Esophagus (tissue), 2 donors: ENCODE data around the gene ZNF430. TPM values are rescaled to one million over a fixed set of nuclear protein-coding genes. Genes with fewer than 3 reads are reported as not detected.

ENCODE experiments used
- H3K27ac ChIP-seq, 2 donors: one replicate each; pipeline ENCODE4 v1.5.1; 2013; ENCODE audit warnings: low read depth in 2 of 2, mild to moderate bottlenecking in 2 of 2, inconsistent platforms in 1 of 2, low read length in 1 of 2, moderate library complexity in 1 of 2
- H3K27me3 ChIP-seq, 2 donors: one replicate each; pipeline ENCODE4 v1.6.1; 2013; ENCODE audit warnings: low read length in 2 of 2, control low read depth in 1 of 2, mild to moderate bottlenecking in 1 of 2; ENCODE audit not compliant: insufficient read depth in 2 of 2, control insufficient read depth in 1 of 2
- H3K36me3 ChIP-seq, 2 donors: one replicate each; pipeline ENCODE4 v1.6.1; 2013; ENCODE audit warnings: low read length in 1 of 2; ENCODE audit not compliant: control insufficient read depth in 2 of 2, insufficient read depth in 2 of 2
- H3K4me1 ChIP-seq, 2 donors: one replicate each; pipeline ENCODE4 v1.6.1; 2013; ENCODE audit warnings: low read length in 1 of 2; ENCODE audit not compliant: control insufficient read depth in 2 of 2, insufficient read depth in 2 of 2
- H3K4me3 ChIP-seq, 2 donors: one replicate each; pipeline ENCODE4 v1.5.1; 2013; ENCODE audit warnings: low read length in 2 of 2, mild to moderate bottlenecking in 2 of 2, low read depth in 1 of 2, moderate library complexity in 1 of 2
- H3K9me3 ChIP-seq, 2 donors: one replicate each; pipeline ENCODE4 v1.6.1; 2013; ENCODE audit warnings: mild to moderate bottlenecking in 2 of 2, low read depth in 1 of 2, low read length in 1 of 2, moderate library complexity in 1 of 2; ENCODE audit not compliant: control insufficient read depth in 2 of 2, insufficient read depth in 1 of 2
- WGBS, 2 donors: extraction: QIAGEN DNeasy Blood & Tissue Kit; methylation state at CpG; one replicate each; pipeline ENCODE4 v1.1.7; 2013; 5-methylcytosine and 5-hydroxymethylcytosine counted together
- polyA plus RNA-seq, 2 donors: library from polyadenylated mRNA; stranded (reverse); fragments of 200-250 nt; gene quantifications; one replicate each; pipeline ENCODE4 v1.2.3, GENCODE V29; 2013
- donor health status: healthy with polysubstance abuse.
- donor health status: Bipolar disorder and iron deficiency.

ZNF430 gene
- polyA plus RNA-seq, 2 donors = 4.2 to 5.9 TPM

- Histone ChIP-seq H3K4me1 (no peaks in the 10 kb centered on the region), H3K36me3 (peaks cover 0 to 7% of the 10 kb centered on the region in 2 donors), H3K4me3 (no peak overlapping the region), H3K9me3 (peaks cover 5 to 11% of the 10 kb centered on the region in 2 donors), H3K27me3 (no peaks in the 10 kb centered on the region), H3K27ac (no peak overlapping the region)
- 93 to 99% methylated on average over 5 of the region's 5 CpGs for WGBS, 2 donors
These were observed 32.4 kb downstream of the ZNF430 start for GRCh38 chr19:21052902-21053301.

GRCh38 chr19:21065336-21065735, 44.9 kb downstream of the ZNF430 start:
- H3K4me3 ChIP-seq = no peak overlapping the region
- no peaks in the 10 kb centered on the region for H3K27me3 ChIP-seq
- no peak overlapping the region for H3K27ac ChIP-seq
- H3K4me1 ChIP-seq = no peaks in the 10 kb centered on the region
- peaks cover 0 to 3% of the 10 kb centered on the region in 2 donors for H3K36me3 ChIP-seq
- peaks cover 5% of the 10 kb centered on the region in 2 donors for H3K9me3 ChIP-seq

- Histone ChIP-seq H3K4me3 (peak within 1 kb of the TSS; percentile 55 to 65), H3K27ac (peak within 1 kb of the TSS; percentile 31 to 80), H3K4me1 (no peaks in the 10 kb centered on the region), H3K9me3 (peaks cover 0 to 4% of the 10 kb centered on the region in 2 donors), H3K36me3 (peaks cover 0 to 4% of the 10 kb centered on the region in 2 donors), H3K27me3 (no peaks in the 10 kb centered on the region)
- WGBS, 2 donors = 36 to 66% methylated on average over 38 of the region's 38 CpGs
These were observed 61.8 kb downstream of the ZNF430 start, which contains the start of gene ZNF714 for GRCh38 chr19:21082011-21082975. Gene ZNF714 (plus strand): TSS chr19:21082203. CDS start chr19:21098269, 16,066 bp downstream.

GRCh38 chr19:21084343-21084742, 63.9 kb downstream of the ZNF430 start:
- H3K4me1 ChIP-seq = no peaks in the 10 kb centered on the region
- peaks cover 0 to 4% of the 10 kb centered on the region in 2 donors for H3K9me3 ChIP-seq
- H3K27ac ChIP-seq = peak overlapping the region in 1 of 2 donors; percentile 31
- no peaks in the 10 kb centered on the region for H3K27me3 ChIP-seq
- no peak overlapping the region for H3K4me3 ChIP-seq
- H3K36me3 ChIP-seq = peaks cover 0 to 4% of the 10 kb centered on the region in 2 donors
- 70 to 80% methylated on average over 1 of the region's 1 CpG for WGBS, 2 donors

GRCh38 chr19:21087871-21088270, 67.4 kb downstream of the ZNF430 start:
- H3K36me3 ChIP-seq = no peaks in the 10 kb centered on the region
- no peak overlapping the region for H3K27ac ChIP-seq
- no peaks in the 10 kb centered on the region for H3K9me3 ChIP-seq
- H3K27me3 ChIP-seq = no peaks in the 10 kb centered on the region
- H3K4me3 ChIP-seq = no peak overlapping the region
- 82 to 86% methylated on average over 3 of the region's 3 CpGs for WGBS, 2 donors
- no peaks in the 10 kb centered on the region for H3K4me1 ChIP-seq

- peak overlapping the region in 1 of 2 donors; percentile 60 for H3K27ac ChIP-seq
- H3K4me1 ChIP-seq = no peaks in the 10 kb centered on the region
- no peak overlapping the region for H3K4me3 ChIP-seq
- no peaks in the 10 kb centered on the region for H3K9me3 ChIP-seq
- no peaks in the 10 kb centered on the region for H3K36me3 ChIP-seq
- no peaks in the 10 kb centered on the region for H3K27me3 ChIP-seq
These were observed 71.7 kb downstream of the ZNF430 start for GRCh38 chr19:21092109-21092508.

GRCh38 chr19:21094347-21095025, 74.0 kb downstream of the ZNF430 start:
- Histone ChIP-seq H3K9me3 (no peaks in the 10 kb centered on the region), H3K4me1 (no peaks in the 10 kb centered on the region), H3K36me3 (no peaks in the 10 kb centered on the region), H3K27ac (no peak overlapping the region), H3K4me3 (no peak overlapping the region), H3K27me3 (no peaks in the 10 kb centered on the region)
- 98 to 100% methylated on average over 1 of the region's 1 CpG for WGBS, 2 donors

- no peak overlapping the region for H3K4me3 ChIP-seq
- no peaks in the 10 kb centered on the region for H3K4me1 ChIP-seq
- no peaks in the 10 kb centered on the region for H3K9me3 ChIP-seq
- H3K27me3 ChIP-seq = no peaks in the 10 kb centered on the region
- no peak overlapping the region for H3K27ac ChIP-seq
- no peaks in the 10 kb centered on the region for H3K36me3 ChIP-seq
- WGBS, 2 donors = 51 to 66% methylated on average over 2 of the region's 2 CpGs
These were observed 77.8 kb downstream of the ZNF430 start for GRCh38 chr19:21098291-21098690.

GRCh38 chr19:21101521-21102242, 81.2 kb downstream of the ZNF430 start:
- Histone ChIP-seq H3K9me3 (peaks cover 0 to 3% of the 10 kb centered on the region in 2 donors), H3K4me3 (no peak overlapping the region), H3K4me1 (no peaks in the 10 kb centered on the region), H3K36me3 (no peaks in the 10 kb centered on the region), H3K27ac (no peak overlapping the region), H3K27me3 (no peaks in the 10 kb centered on the region)
- 86 to 88% methylated on average over 2 of the region's 2 CpGs for WGBS, 2 donors
